GM13976 (cell line): Measurements from ENCODE around the gene TNS1.
"Not testable (repeated sequence)": the region's sequence is repeated elsewhere in the genome, so short reads cannot be mapped to it uniquely, and the experiment has no call there.

Experiments used
- DNase-seq: peaks from one replicate; pipeline ENCODE4 v3.0.0; 2012; ENCODE audit warnings: low spot score
- CTCF ChIP-seq: IDR thresholded peaks from 2 replicates; pipeline ENCODE4 v1.5.1; 2012; ENCODE audit warnings: borderline replicate concordance, mild to moderate bottlenecking; ENCODE audit not compliant: insufficient read depth; ENCODE audit errors: extremely low read depth, missing control alignments, control extremely low read depth
- in situ Hi-C: fragments of 300-500 bp; cut with MboI; formaldehyde crosslinking; loops from one replicate; pipeline ENCODE4 v1.12.0; 2022; ENCODE audit warnings: low sequenced_read_pairs, mixed read lengths, inconsistent platforms; ENCODE audit not compliant: unreplicated experiment

The TNS1 gene

GRCh38 chr2:217817466-217818292 lies 185.1 kb downstream of the TNS1 start:
- DNase-seq, result no peak
- in situ Hi-C loops, result no loop called here
- TF ChIP-seq CTCF, result no peak

- no peak for TF ChIP-seq CTCF
- in situ Hi-C loops, result no loop called here
- no peak for DNase-seq
Observed at GRCh38 chr2:217816396-217816869, 186.4 kb downstream of the TNS1 start.

- TF ChIP-seq CTCF, result no peak
Observed at GRCh38 chr2:217813828-217814227, 189.0 kb downstream of the TNS1 start.

GRCh38 chr2:217812170-217812569 lies 190.6 kb downstream of the TNS1 start:
- no peak for TF ChIP-seq CTCF
- no peak for DNase-seq
- in situ Hi-C loops, result no loop called here

More at GRCh38 chr2:217813828-217814227, 189.0 kb downstream of the TNS1 start:
- no peak for DNase-seq
- in situ Hi-C loops, result no loop called here

GRCh38 chr2:217810260-217810659 lies 192.5 kb downstream of the TNS1 start:
- TF ChIP-seq CTCF, result no peak

GRCh38 chr2:217809736-217810135 lies 193.1 kb downstream of the TNS1 start:
- no peak for TF ChIP-seq CTCF
- in situ Hi-C loops, result no loop called here

More at GRCh38 chr2:217810260-217810659, 192.5 kb downstream of the TNS1 start:
- in situ Hi-C loops, result no loop called here
- DNase-seq, result no peak

GRCh38 chr2:217808967-217809366 lies 193.8 kb downstream of the TNS1 start:
- DNase-seq, in situ Hi-C loops: not testable (repeated sequence)

More at GRCh38 chr2:217809736-217810135, 193.1 kb downstream of the TNS1 start:
- DNase-seq, result no peak
